ENCODE results near the gene HEXA.

- TF ChIP-seq CTCF (conservative IDR thresholded peaks at IDR 0.05 in 1 of 2, IDR thresholded peaks at IDR 0.05 in 1 of 2; ENCODE audit: low read depth in 1 of 2, low read length in 2 of 2) = no peak
- TF ChIP-seq EZH2 (IDR thresholded peaks at IDR 0.05; ENCODE audit: low read length, missing control alignments) = no peak
These were observed 1.5 kb upstream of the HEXA start for GRCh38 chr15:72377331-72377730.
